GM18502 (cell line): ENCODE results near the gene EPC2.
A peak's percentile ranks its signal among the peaks of the same experiment; 100 is the strongest.

Source experiments
- ATAC-seq: cut with Tn5 transposase; IDR thresholded peaks from one replicate; pipeline ENCODE4 v1.9.1; 2021; ENCODE audit warnings: mild to moderate bottlenecking; ENCODE audit not compliant: unreplicated experiment, poor library complexity

EPC2 gene

GRCh38 chr2:148796735-148797512 is 152.4 kb downstream of the EPC2 start:
- ATAC-seq = no peak

GRCh38 chr2:148802448-148803220 is 158.1 kb downstream of the EPC2 start:
- ATAC-seq = no peak

GRCh38 chr2:148810081-148810480 is 165.5 kb downstream of the EPC2 start:
- ATAC-seq = no peak

- ATAC-seq = no peak
Observed at GRCh38 chr2:148812306-148812705, 167.8 kb downstream of the EPC2 start.

DNA sequence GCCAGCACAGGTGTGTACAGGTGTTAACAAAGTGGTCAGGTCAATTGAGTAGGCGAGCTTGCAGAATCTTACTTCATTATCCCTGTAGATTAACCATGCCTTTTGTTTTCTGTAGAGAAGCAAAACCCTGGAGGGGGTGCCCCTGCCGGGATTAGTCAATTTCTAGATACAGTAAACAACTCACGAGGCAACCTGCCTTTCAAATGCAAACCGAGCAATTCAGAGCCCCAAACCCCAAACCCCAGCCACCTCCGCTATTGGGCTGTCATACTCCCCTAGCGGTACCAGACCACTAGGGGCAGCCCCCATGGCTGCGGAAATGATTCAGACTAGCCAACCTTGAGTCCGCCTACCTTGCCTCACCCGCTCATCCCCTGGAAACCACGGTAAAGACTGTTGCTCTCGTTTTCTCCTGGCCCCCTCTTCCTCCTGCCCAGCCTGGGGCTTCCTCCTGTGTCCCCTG is 169.1 kb downstream of the EPC2 start:
- peak; percentile 100 for ATAC-seq

DNA sequence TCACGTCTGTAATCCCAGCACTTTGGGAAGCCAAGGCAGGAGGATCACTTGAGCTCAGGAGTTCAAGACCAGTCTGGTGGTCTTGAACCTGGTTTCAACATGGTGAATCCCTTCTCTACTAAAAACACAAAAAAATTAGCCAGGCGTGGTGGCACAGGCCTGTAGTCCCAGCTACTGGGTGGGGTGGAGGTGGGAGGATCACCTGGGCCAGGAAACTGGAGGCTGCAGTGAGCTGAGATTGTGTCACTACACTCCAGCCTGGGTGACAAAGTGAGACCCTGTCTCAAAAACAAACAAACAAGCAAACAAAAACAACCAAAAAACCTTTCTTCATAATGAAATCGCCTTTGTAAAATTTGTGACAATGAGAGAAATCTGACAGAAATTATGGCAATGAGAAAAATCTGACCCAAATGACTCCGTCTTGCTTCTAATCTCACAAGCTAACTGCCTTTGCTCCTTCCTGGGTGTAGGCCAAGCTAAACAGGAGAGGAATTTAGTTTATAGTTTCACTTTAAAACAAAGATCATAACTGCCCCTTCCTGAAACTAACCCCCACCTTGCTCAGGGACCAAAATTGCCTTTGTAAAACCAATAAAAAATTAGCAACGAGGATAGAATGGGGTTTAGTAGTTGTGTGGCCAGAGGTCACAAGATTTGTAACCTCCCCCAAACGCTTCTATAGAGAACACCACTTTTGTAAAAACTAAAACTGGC is 169.8 kb downstream of the EPC2 start:
- ATAC-seq = peak; percentile 12

DNA sequence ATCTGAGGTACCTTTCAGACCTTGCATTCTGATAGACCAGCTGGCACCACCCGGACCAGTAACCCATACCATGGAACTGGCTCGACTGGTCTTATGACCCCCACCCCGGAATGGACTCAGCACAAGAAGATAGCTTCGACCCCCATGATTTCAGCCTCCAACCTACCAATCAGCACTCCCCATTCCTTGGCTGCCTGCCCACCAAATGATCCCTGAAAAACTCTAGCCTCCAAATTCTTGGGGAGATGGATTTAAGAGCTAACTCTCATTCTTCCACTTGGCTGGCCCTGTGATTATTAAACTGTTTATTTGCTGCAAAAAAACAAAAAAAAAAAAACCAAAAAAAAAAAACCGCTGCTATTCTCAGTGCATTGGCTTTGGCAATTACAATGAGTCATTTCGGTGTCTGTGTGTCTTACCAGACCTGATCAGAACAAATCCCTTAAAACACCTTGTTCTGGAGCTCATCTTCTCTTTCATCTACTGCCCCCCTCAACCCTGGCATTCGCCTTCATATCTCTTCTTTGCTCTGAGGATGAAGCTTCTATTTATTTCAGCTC is 170.4 kb downstream of the EPC2 start:
- no peak for ATAC-seq

- no peak for ATAC-seq
Observed at GRCh38 chr2:148816176-148816575, 171.6 kb downstream of the EPC2 start.

DNA sequence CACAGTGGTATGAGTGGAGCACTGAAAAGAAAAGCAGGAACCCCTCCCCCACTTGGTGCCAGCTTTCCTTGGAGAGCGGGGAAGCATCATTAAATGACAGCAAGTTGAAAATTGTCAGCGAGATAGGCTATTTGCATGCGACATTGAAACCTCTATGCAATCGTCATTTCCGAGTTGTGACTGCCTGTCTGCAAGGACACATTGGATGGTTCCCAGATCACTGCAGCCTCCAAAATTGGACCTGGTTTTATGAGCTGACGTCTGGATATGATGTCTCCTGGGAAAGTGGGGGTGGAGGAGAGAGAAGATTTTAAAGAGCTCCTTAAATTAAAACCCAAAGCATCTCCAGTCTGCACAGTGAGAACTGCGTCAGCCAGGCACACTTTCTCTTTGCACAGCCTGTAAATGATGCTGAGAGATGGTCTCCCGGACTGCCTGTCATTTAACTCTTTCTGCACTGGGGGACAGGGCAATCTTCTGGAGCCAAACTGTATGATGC is 172.7 kb downstream of the EPC2 start:
- no peak for ATAC-seq

DNA sequence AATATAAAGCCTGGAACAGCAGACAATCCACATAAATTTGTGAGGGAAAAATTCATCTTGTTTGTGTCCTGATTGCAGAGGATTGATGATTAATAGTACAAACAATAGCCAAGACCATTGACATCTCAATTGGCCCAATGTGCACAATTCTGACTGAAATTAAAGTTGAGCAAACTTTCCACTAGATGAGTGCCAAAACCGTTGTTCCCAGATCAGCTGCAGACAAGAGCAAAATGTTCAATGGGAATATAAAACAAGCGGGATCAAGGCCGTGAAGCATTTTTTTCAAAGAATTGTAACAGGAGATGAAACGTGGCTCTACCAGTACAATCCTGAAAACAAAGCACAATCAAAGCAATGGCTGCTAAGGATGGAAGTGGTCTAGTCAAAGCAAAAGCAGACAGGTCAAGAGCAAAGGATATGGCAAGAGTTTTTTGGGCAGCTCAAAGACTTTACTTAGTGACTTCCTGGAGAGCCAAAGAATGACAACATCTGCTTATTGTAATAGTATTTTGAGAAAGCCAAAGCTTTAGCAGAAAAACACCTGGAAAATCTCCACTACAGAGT is 174.6 kb downstream of the EPC2 start:
- ATAC-seq = no peak

DNA sequence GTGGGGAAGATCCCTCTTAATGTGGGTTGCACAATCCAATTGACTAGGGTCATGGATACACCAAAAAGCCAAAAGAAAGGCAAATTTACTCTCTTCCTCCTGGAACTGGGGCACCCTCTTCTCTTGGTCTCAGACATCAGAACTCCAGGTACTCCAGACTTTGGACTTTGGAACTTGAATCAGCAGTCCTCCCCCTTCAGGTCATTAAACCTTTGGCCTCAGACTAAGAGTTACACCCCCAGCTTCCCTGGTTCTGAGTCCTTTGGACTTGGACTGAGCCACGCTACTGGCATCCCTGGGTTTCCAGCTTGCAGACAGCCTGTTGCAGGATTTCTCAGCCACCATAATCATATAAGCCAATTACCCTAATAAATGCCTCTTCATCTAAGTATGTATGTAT is 179.6 kb downstream of the EPC2 start:
- no peak for ATAC-seq

- no peak for ATAC-seq
Observed at GRCh38 chr2:148826791-148827190, 182.2 kb downstream of the EPC2 start.

- no peak for ATAC-seq
Observed at GRCh38 chr2:148828941-148829340, 184.4 kb downstream of the EPC2 start.

DNA sequence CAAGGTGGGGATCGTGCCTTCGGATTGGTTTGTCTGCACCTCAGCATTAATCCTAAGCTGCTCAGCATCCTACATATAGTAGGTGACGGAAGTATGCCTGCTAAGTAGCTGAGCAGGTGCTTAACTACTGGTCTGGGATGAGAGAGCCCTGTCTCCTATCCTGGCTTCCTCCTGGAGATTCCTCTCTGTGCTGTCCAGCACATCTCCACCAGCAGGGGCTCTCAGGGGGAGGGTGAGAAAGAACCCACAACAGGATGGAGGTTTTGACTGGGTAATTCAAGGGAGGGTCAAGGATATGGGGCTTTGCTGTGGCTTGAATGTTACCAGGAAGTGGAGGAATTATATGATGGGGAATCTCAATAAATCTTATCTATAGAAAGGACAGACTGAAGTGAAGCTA is 185.1 kb downstream of the EPC2 start:
- ATAC-seq = no peak

GRCh38 chr2:148832637-148833036 is 188.1 kb downstream of the EPC2 start:
- no peak for ATAC-seq
